ENCODE results near the gene GNAQ.

GRCh38 chr9:78026947-78027346 lies 4.7 kb downstream of the GNAQ start:
- no peak for TF ChIP-seq SIN3A (IDR thresholded peaks at IDR 0.05; ENCODE audit: borderline replicate concordance, insufficient read depth, low read length)
- no peak for TF ChIP-seq TAF1 (IDR thresholded peaks at IDR 0.05; ENCODE audit: borderline replicate concordance, insufficient read depth, low read length)
- no peak for TF ChIP-seq POLR2AphosphoS5 (IDR thresholded peaks at IDR 0.05; ENCODE audit: low read depth, low read length)
- TF ChIP-seq, protein P1, sequence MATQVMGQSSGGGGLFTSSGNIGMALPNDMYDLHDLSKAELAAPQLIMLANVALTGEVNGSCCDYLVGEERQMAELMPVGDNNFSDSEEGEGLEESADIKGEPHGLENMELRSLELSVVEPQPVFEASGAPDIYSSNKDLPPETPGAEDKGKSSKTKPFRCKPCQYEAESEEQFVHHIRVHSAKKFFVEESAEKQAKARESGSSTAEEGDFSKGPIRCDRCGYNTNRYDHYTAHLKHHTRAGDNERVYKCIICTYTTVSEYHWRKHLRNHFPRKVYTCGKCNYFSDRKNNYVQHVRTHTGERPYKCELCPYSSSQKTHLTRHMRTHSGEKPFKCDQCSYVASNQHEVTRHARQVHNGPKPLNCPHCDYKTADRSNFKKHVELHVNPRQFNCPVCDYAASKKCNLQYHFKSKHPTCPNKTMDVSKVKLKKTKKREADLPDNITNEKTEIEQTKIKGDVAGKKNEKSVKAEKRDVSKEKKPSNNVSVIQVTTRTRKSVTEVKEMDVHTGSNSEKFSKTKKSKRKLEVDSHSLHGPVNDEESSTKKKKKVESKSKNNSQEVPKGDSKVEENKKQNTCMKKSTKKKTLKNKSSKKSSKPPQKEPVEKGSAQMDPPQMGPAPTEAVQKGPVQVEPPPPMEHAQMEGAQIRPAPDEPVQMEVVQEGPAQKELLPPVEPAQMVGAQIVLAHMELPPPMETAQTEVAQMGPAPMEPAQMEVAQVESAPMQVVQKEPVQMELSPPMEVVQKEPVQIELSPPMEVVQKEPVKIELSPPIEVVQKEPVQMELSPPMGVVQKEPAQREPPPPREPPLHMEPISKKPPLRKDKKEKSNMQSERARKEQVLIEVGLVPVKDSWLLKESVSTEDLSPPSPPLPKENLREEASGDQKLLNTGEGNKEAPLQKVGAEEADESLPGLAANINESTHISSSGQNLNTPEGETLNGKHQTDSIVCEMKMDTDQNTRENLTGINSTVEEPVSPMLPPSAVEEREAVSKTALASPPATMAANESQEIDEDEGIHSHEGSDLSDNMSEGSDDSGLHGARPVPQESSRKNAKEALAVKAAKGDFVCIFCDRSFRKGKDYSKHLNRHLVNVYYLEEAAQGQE (IDR thresholded peaks at IDR 0.05; ENCODE audit: insufficient read depth in 1 of 2, low read depth in 2 of 2, low read length in 2 of 2) = no peak

Data from PFSK-1 (cell line).